ENCODE results near the gene PWWP2B. TPM values are rescaled to one million over a fixed set of nuclear protein-coding genes. Genes with fewer than 3 reads are reported as not detected.

The PWWP2B gene
- polyA plus RNA-seq, 6 donors from 2014 or later, result 3.3 to 10.3 (median 6.2) TPM

GRCh38 chr10:132460691-132461090 is 63.7 kb downstream of the PWWP2B start:
- H3K36me3 Mint-ChIP-seq, result no peaks in the 10 kb centered on the region
- ATAC-seq (ENCODE audit: low read depth in 2 of 2) (no peak), DNase-seq (no peak)
- no peak overlapping the region for H3K4me3 Mint-ChIP-seq
- H3K27ac Mint-ChIP-seq, result peak overlapping the region in 1 of 6 donors; percentile 9
- no peaks in the 10 kb centered on the region for H3K9me3 Mint-ChIP-seq
- H3K27me3 Mint-ChIP-seq, result no peaks in the 10 kb centered on the region
- peaks cover 4 to 5% (median 5%) of the 10 kb centered on the region in 3 donors for H3K4me1 Mint-ChIP-seq

- Mint-ChIP-seq H3K36me3 (no peaks in the 10 kb centered on the region), H3K4me1 (peaks cover 4 to 5% (median 5%) of the 10 kb centered on the region in 3 donors), H3K9me3 (no peaks in the 10 kb centered on the region), H3K4me3 (no peak overlapping the region), H3K27ac (peak overlapping the region in 1 of 6 donors; percentile 9), H3K27me3 (no peaks in the 10 kb centered on the region)
- DNase-seq (no peak), ATAC-seq (ENCODE audit: low read depth in 2 of 2) (no peak)
Observed at GRCh38 chr10:132461103-132461682, 64.2 kb downstream of the PWWP2B start.

GRCh38 chr10:132461683-132462231 is 64.8 kb downstream of the PWWP2B start:
- ATAC-seq (ENCODE audit: low read depth in 2 of 2), result no peak
- H3K27me3 Mint-ChIP-seq, result no peaks in the 10 kb centered on the region
- H3K36me3 Mint-ChIP-seq, result no peaks in the 10 kb centered on the region
- no peak overlapping the region for H3K4me3 Mint-ChIP-seq
- no peak overlapping the region for H3K27ac Mint-ChIP-seq
- H3K4me1 Mint-ChIP-seq, result peaks cover 4 to 5% (median 5%) of the 10 kb centered on the region in 3 donors
- H3K9me3 Mint-ChIP-seq, result no peaks in the 10 kb centered on the region
- DNase-seq, result no peak

- DNase-seq (no peak), ATAC-seq (ENCODE audit: low read depth in 2 of 2) (no peak)
- Mint-ChIP-seq H3K27ac (no peak overlapping the region), H3K4me3 (no peak overlapping the region), H3K27me3 (no peaks in the 10 kb centered on the region), H3K36me3 (no peaks in the 10 kb centered on the region), H3K9me3 (no peaks in the 10 kb centered on the region), H3K4me1 (peaks cover 4 to 5% (median 5%) of the 10 kb centered on the region in 3 donors)
Observed at GRCh38 chr10:132462463-132463332, 65.7 kb downstream of the PWWP2B start.

DNA sequence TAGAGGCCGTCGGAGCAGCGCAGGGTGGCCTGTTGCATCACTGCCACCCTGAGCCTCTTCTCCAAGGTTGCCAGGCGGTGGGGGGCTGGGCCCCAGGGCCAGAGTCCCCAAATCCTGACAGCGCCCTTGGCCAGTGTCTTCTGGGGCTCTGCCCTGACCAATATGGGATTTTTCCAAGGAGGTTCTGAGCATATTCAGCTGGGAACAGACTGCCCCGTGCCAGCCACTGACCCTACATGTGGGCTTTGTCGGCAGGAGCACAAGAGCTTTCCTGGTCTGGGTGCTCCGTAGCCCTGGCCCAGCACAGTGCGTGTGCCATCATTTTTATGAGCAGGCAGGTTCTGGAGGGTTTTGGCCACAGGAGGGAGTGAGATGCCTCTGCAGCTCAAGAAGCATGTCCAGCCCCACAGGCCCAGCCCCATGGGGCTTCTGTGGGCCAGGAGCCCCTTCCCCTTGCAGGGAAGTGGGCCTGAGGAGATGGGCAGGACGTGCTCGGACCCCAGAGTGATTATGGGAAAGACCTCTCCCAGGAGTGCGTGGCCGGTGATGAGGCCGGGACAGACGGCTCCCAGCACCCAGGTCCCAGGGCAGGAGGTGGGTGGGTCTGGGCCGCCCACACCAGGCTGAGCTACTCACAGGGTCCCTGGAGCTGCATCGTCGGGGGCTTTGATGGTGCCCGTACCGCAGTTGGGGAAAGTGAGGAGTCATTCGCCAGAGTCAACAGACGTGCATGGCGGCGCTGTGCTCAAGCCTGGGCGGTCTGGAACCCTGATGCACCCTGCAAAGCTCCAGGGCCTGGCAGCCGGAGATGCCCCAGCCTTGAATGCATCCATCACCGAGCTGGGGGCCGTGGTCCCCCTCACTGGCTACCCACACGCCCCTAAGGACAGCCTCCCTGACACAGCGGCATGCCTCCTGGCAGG is 66.6 kb downstream of the PWWP2B start:
- no peak for ATAC-seq (ENCODE audit: low read depth in 2 of 2)
- no peaks in the 10 kb centered on the region for H3K9me3 Mint-ChIP-seq

DNA sequence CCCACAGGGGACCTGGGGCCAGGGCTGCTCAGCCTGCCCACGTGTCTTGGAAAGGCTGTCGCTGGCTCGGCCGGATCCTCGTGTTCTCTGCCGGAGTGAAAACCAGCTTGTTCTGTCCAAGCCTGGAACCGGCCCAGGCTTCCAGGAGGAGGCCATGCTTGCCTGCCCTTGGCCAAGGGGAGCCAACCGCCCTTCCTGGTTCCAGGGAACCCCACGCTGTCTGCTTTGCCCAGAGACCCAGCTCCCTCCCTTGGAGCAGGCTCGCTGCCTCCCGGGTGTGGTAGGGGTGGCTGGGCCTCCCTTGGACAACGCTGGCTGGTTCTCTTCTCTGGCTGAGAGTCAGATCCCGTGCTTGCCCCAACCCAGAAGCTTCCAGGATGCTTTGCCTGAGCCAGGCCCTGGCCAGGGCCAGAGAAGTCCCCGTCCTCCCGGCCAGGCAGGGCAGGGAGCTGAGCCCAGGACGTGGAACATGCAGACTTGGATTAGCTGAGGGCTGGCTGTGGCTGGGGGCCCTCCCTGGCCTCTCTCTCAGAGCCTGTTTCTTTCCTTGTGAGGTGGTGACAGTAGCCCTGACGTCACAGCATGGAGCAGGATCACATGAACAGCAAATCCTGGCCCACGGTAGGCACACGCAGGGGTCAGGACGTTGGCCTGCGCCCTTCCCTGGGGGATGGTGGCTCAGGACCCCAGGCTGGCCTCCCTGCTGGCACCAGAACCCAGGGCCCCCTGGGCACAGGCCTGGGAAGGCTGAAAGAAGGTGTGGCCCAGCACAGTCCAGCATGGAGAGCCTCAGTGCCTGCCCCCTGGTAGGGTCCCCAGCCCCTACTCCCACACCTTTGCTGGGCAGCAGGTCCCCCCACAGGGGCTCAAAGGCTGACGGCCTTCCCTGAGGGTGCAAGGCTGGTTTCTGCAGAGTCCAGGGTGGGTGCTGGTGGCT is 67.5 kb downstream of the PWWP2B start:
- no peak for DNase-seq
- Mint-ChIP-seq H3K36me3 (no peaks in the 10 kb centered on the region), H3K4me3 (no peak overlapping the region)

More for the DNA sequence above, 66.6 kb downstream of the PWWP2B start:
- Mint-ChIP-seq H3K36me3 (no peaks in the 10 kb centered on the region), H3K4me1 (peaks cover 3 to 5% (median 4%) of the 10 kb centered on the region in 3 donors), H3K27ac (no peak overlapping the region), H3K27me3 (no peaks in the 10 kb centered on the region), H3K4me3 (no peak overlapping the region)
- no peak for DNase-seq

GRCh38 chr10:132465193-132465888 is 68.3 kb downstream of the PWWP2B start:
- peaks cover 0 to 5% (median 0%) of the 10 kb centered on the region in 3 donors for H3K4me1 Mint-ChIP-seq
- H3K36me3 Mint-ChIP-seq, result no peaks in the 10 kb centered on the region
- no peak overlapping the region for H3K27ac Mint-ChIP-seq
- H3K4me3 Mint-ChIP-seq, result no peak overlapping the region
- no peak for ATAC-seq (ENCODE audit: low read depth in 2 of 2)
- H3K27me3 Mint-ChIP-seq, result peaks cover 0 to 4% (median under 1%) of the 10 kb centered on the region in 3 donors
- DNase-seq, result no peak
- H3K9me3 Mint-ChIP-seq, result no peaks in the 10 kb centered on the region

More for the DNA sequence above, 67.5 kb downstream of the PWWP2B start:
- peaks cover 0 to under 1% (median 0%) of the 10 kb centered on the region in 3 donors for H3K27me3 Mint-ChIP-seq
- H3K9me3 Mint-ChIP-seq, result no peaks in the 10 kb centered on the region
- ATAC-seq (ENCODE audit: low read depth in 2 of 2), result no peak
- no peak overlapping the region for H3K27ac Mint-ChIP-seq
- H3K4me1 Mint-ChIP-seq, result peaks cover 0 to 3% (median 0%) of the 10 kb centered on the region in 3 donors

DNA sequence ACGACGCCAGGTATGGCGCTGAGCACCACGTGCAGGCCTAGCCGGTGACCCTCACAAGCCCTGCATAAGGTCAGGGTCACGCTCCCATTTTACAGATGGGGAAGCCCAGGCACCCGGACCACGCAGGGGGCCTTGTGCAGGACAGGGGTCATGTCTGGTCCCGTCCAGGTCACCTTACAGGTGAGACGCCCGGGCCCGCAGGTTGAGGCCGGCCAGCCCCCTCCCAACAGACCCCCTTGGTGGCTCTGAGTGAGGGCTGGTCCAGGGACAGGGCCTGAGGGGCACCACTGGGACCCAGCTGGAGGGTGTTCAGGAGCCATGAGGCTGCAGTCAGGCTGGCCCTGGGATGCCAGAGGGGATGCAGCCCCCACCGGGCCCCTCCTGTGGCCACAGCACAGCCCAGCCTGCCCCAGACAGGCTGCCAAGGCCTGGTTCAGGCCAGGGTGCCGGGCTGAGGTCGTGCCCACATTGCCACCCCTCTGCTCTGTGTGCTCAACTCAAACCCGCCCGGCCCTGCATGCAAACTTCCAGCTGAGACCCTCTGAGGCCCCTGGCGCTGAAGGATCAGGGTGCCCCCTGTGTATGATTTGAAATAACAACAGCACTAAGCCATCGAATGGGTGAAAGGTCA is 69.0 kb downstream of the PWWP2B start:
- peaks cover 0 to 6% of the 10 kb centered on the region in 2 donors for H3K36me3 Mint-ChIP-seq
- no peak overlapping the region for H3K27ac Mint-ChIP-seq
- peaks cover 0 to 5% (median 3%) of the 10 kb centered on the region in 7 donors for H3K9me3 Mint-ChIP-seq
- DNase-seq, result no peak
- no peak overlapping the region for H3K4me3 Mint-ChIP-seq
- H3K4me1 Mint-ChIP-seq, result peaks cover 0 to 5% (median 4%) of the 10 kb centered on the region in 3 donors
- ATAC-seq (ENCODE audit: low read depth in 2 of 2), result no peak
- peaks cover 4 to 7% (median 6%) of the 10 kb centered on the region in 3 donors for H3K27me3 Mint-ChIP-seq

DNA sequence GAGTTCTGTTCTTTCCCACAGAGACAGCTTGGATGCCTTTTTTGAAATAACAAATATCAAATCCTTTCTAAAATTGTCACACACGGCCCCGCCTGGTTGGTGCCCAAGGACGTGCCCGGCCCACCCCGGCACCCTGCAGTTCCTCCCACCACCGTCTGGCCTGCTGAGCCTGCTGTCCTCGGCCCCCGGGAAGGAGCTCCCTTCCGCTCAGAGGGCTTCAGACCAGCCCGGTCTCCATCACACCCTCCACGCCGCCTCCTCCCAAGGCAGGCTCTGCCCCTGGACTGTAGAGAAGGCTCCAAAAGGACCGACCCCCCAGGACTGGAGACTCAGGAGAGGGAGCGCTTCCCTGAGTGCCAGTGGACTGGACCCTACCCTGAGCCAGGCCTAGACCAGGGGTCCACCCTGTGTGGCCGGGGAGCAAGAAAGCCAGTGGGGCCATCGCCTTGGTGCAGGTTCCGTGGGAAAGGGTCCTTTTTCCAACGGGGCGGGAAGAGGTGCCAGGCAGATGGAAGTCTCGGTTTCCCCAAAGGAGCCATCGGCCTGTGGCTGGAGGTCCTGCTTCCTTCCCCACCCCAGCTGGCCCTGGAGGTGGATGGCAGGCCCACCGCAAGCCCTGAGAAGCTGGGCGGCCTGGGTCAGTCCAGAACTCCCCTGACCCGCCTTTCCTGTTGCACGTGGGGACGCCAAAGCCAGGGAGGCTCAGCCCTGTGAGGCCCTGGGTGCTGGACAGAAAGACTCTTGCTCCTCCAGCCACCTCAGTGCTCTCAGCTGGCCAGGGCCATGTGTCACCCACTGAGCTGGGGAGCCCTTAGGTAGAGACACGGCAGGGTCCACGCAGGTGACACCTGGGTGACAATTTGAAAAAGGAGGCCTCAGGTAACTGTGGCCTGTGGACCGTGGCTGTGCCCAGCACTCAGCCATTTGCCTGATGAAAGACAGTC is 69.8 kb downstream of the PWWP2B start:
- H3K4me3 Mint-ChIP-seq, result no peak overlapping the region
- no peak overlapping the region for H3K27ac Mint-ChIP-seq
- peaks cover 0 to 5% (median 4%) of the 10 kb centered on the region in 3 donors for H3K4me1 Mint-ChIP-seq
- ATAC-seq (ENCODE audit: low read depth in 2 of 2), result no peak
- no peak for DNase-seq
- H3K36me3 Mint-ChIP-seq, result peaks cover 0 to 7% of the 10 kb centered on the region in 2 donors
- H3K9me3 Mint-ChIP-seq, result peaks cover 0 to 12% (median 8%) of the 10 kb centered on the region in 7 donors
- H3K27me3 Mint-ChIP-seq, result peaks cover 4 to 13% (median 8%) of the 10 kb centered on the region in 3 donors
